GM23338 (cell line): Measurements from ENCODE around the gene ERCC6L. TPM values are rescaled to one million over a fixed set of nuclear protein-coding genes. Genes with fewer than 3 reads are reported as not detected.

Source experiments
- ATAC-seq: fragments of 200-7000 bp; cut with Tn5 transposase; 3 replicates; pipeline ENCODE4 v1.9.1; 2020
- DNase-seq: peaks from one replicate; pipeline ENCODE4 v3.0.0-alpha.2; 2015; ENCODE audit warnings: low spot score
- H2AFZ ChIP-seq: fragments of 200-600 bp; sonication (generic); 2 replicates; pipeline ENCODE4 v1.8.0; 2016; ENCODE audit warnings: antibody characterized with exemption, mild to moderate bottlenecking, moderate library complexity
- H3F3A ChIP-seq: fragments of 200-600 bp; sonication (generic); replicated peaks from 2 replicates; pipeline ENCODE4 v1.8.0; 2017; ENCODE audit warnings: antibody characterized with exemption, mixed run types, low read depth
- H3K27ac ChIP-seq: fragments of 200-600 bp; sonication (generic); 2 replicates; pipeline ENCODE4 v1.6.1; 2016; ENCODE audit warnings: low read depth
- H3K27me3 ChIP-seq: fragments of 200-600 bp; sonication (generic); 2 replicates; pipeline ENCODE4 v1.8.0; 2016; ENCODE audit warnings: mild to moderate bottlenecking, mixed run types, moderate library complexity; ENCODE audit not compliant: insufficient read depth
- H3K36me3 ChIP-seq: fragments of 200-600 bp; sonication (generic); 2 replicates; pipeline ENCODE4 v1.8.0; 2016; ENCODE audit warnings: mild to moderate bottlenecking; ENCODE audit not compliant: insufficient read depth
- H3K4me1 ChIP-seq: fragments of 200-600 bp; sonication (generic); 2 replicates; pipeline ENCODE4 v1.8.0; 2016; ENCODE audit warnings: mild to moderate bottlenecking, moderate library complexity; ENCODE audit not compliant: insufficient read depth
- H3K4me2 ChIP-seq: fragments of 200-600 bp; sonication (generic); 2 replicates; pipeline ENCODE4 v1.7.1; 2017; ENCODE audit warnings: mixed run types
- H3K4me3 ChIP-seq: fragments of 200-600 bp; sonication (generic); 2 replicates; pipeline ENCODE4 v1.6.1; 2016; ENCODE audit warnings: mixed run types
- H3K79me2 ChIP-seq: fragments of 200-600 bp; sonication (generic); replicated peaks from 2 replicates; pipeline ENCODE4 v1.8.0; 2017; ENCODE audit warnings: mild to moderate bottlenecking; ENCODE audit not compliant: insufficient read depth
- H3K9me2 ChIP-seq: fragments of 200-600 bp; sonication (generic); 2 replicates; pipeline ENCODE4 v1.8.0; 2017; ENCODE audit not compliant: insufficient read depth
- H4K20me1 ChIP-seq: fragments of 200-600 bp; sonication (generic); replicated peaks from 2 replicates; pipeline ENCODE4 v1.8.0; 2017; ENCODE audit warnings: mild to moderate bottlenecking; ENCODE audit not compliant: insufficient read depth
- H3K27ac Mint-ChIP-seq: 2 replicates; pipeline ENCODE4 v1.8.0; 2020; ENCODE audit warnings: inconsistent platforms, mild to moderate bottlenecking, moderate library complexity, mixed read lengths
- H3K27me3 Mint-ChIP-seq: 3 replicates; pipeline ENCODE4 v1.8.0; 2022; ENCODE audit warnings: low read depth, mild to moderate bottlenecking, moderate library complexity, mixed read lengths, inconsistent platforms; ENCODE audit not compliant: insufficient read depth, poor library complexity
- H3K36me3 Mint-ChIP-seq: 3 replicates; pipeline ENCODE4 v1.8.0; 2021; ENCODE audit warnings: low read depth, mild to moderate bottlenecking, inconsistent platforms, moderate library complexity, mixed read lengths
- H3K4me1 Mint-ChIP-seq: 3 replicates; pipeline ENCODE4 v1.8.0; 2020; ENCODE audit warnings: mild to moderate bottlenecking, inconsistent platforms, mixed read lengths
- H3K4me3 Mint-ChIP-seq: 3 replicates; pipeline ENCODE4 v1.8.0; 2021; ENCODE audit warnings: moderate library complexity, mild to moderate bottlenecking, inconsistent platforms, mixed read lengths
- H3K9me3 Mint-ChIP-seq: 3 replicates; pipeline ENCODE4 v1.8.0; 2020; ENCODE audit warnings: moderate library complexity, mild to moderate bottlenecking, inconsistent platforms, mixed read lengths
- CREB1 ChIP-seq: fragments of 250-450 bp; sonication (Bioruptor Pico); IDR thresholded peaks from 2 replicates; pipeline ENCODE4 v1.5.0; 2020; ENCODE audit warnings: low read depth, mild to moderate bottlenecking, moderate library complexity
- EZH2 ChIP-seq: fragments of 200-600 bp; sonication (generic); IDR thresholded peaks from one replicate; pipeline ENCODE4 v1.8.0; 2017; ENCODE audit warnings: antibody characterized with exemption, mild to moderate bottlenecking, low read depth; ENCODE audit not compliant: unreplicated experiment
- EZH2phosphoT487 ChIP-seq: fragments of 200-600 bp; sonication (generic); IDR thresholded peaks from one replicate; pipeline ENCODE4 v1.8.1; 2018; ENCODE audit warnings: antibody characterized with exemption; ENCODE audit not compliant: unreplicated experiment
- NANOG ChIP-seq: IDR thresholded peaks from 2 replicates; pipeline ENCODE4 v1.6.1; 2016; ENCODE audit warnings: antibody characterized with exemption, borderline replicate concordance
- POLR2AphosphoS5 ChIP-seq: IDR thresholded peaks from 2 replicates; pipeline ENCODE4 v1.6.1; 2016; ENCODE audit warnings: antibody characterized with exemption, low read depth
- STAT1 ChIP-seq: IDR thresholded peaks from one replicate; pipeline ENCODE4 v1.6.1; 2016; ENCODE audit warnings: antibody characterized with exemption; ENCODE audit not compliant: unreplicated experiment
- ZNF114 ChIP-seq: fragments of 250-450 bp; sonication (Bioruptor Pico); IDR thresholded peaks from 2 replicates; pipeline ENCODE4 v1.5.0; 2020; ENCODE audit warnings: mild to moderate bottlenecking, moderate library complexity
- ZNF331 ChIP-seq: fragments of 250-450 bp; sonication (Bioruptor Pico); IDR thresholded peaks from 2 replicates; pipeline ENCODE4 v1.5.0; 2020; ENCODE audit warnings: low read depth, mild to moderate bottlenecking, moderate library complexity
- polyA plus RNA-seq: library from polyadenylated mRNA; unstranded; fragments of >200 nt; fragmentation: Nextera tagmentation; extraction: Ambion mirVana; gene quantifications from 2 replicates; pipeline ENCODE4 v1.2.1, GENCODE V29; 2016
- total RNA-seq: library from RNA; depleted of rRNA; stranded (reverse); fragments of >200 nt; shearing (Covaris generic); gene quantifications from 2 replicates; pipeline ENCODE4 v1.2.3, GENCODE V29; 2014
- TF ChIP-seq, protein P1 (sequence below): IDR thresholded peaks from 2 replicates; pipeline ENCODE4 v1.6.1; 2016; ENCODE audit warnings: antibody characterized with exemption
- TF ChIP-seq, protein P2 (sequence below): fragments of 250-450 bp; sonication (Bioruptor Pico); IDR thresholded peaks from 2 replicates; pipeline ENCODE4 v1.5.0; 2020; ENCODE audit warnings: mild to moderate bottlenecking, moderate library complexity
- TF ChIP-seq, protein P3 (sequence below): IDR thresholded peaks from one replicate; pipeline ENCODE4 v1.6.1; 2018; ENCODE audit warnings: antibody characterized with exemption; ENCODE audit not compliant: unreplicated experiment

ERCC6L gene
- total and polyA plus RNA-seq, 2 experiments from 2014 or later = 11.3 to 23.1 TPM

DNA sequence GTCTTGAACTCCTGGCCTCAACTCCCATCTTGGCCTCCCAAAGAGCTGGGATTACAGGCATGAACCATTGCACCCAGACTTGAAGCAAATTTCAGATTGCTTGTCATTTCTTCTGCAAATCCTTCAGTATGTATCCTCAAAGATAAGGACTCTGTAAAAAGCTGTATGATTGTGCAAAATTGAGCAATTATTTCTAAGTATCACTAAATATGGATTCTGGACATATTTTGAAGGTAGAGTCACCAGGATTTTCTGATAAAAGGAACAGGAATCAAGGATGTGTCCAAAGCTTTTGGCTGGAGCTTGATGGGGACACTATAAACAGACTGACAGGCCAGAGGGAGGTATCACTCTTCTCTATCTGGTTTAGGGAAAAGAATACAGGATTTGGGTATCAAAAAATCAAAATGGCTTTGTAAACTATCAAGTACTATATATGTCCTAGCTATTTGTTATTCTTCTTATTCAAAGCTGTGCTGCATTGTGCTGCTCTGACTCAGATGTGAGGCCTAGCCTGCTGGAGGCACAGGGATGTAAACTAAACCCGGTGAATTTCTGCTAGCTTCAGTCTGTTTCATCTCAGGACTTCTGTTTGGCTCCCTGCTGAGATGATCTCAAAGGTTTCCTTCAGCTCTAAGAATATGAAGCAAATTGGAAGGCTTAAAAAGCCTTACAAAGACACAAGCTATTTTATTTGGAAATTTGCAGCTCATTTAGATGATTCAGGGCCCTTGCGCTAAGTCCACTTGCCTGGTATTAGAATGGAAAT lies 30.0 kb upstream of the ERCC6L start:
- Histone ChIP-seq H3K27ac (no peak overlapping the region), H3F3A (peaks cover 7% of the 10 kb centered on the region; the same call in 1 of the 2 replicates), H4K20me1 (peaks cover 4% of the 10 kb centered on the region; the same call in 1 of the 2 replicates), H3K4me2 (no peak overlapping the region), H3K4me3 (no peak overlapping the region), H3K36me3 (peaks cover 5% of the 10 kb centered on the region; the same call in 1 of the 2 replicates), H3K27me3 (no peaks in the 10 kb centered on the region), H3K79me2 (no peaks in the 10 kb centered on the region), H3K4me1 (no peaks in the 10 kb centered on the region), H2AFZ (no peak overlapping the region), H3K9me2 (no peaks in the 10 kb centered on the region)
- DNase-seq (no peak), ATAC-seq (no peak)
- TF ChIP-seq ZNF331 (CRISPR knock-in tag) = no peak
- H3K27ac Mint-ChIP-seq = no peak overlapping the region
- no peaks in the 10 kb centered on the region for H3K27me3 Mint-ChIP-seq
- H3K9me3 Mint-ChIP-seq = no peaks in the 10 kb centered on the region
- peaks cover 58% of the 10 kb centered on the region for H3K36me3 Mint-ChIP-seq
- H3K4me3 Mint-ChIP-seq = no peak overlapping the region
- H3K4me1 Mint-ChIP-seq = peaks cover 4% of the 10 kb centered on the region; the same call in 2 of the 3 replicates

DNA sequence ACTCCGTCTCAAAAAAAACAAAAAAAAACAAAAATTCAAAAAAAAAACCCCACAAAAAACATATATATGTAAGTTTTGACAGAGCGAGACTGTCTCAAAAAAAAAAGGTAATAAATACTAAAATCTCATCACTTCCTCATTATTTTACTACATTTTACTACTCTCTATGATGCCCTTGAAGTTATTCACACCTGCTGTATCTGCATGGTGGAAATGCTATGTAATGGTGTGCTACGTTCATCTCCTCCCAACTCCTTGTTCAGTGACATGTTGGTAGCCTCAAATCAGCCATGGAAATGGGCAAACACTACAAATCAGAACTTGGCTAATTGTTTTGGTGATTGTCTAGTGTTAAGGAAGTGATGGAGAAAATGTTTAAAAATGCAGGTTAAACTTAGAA lies 26.4 kb upstream of the ERCC6L start:
- Histone ChIP-seq H3K27ac (no peak overlapping the region), H4K20me1 (no peaks in the 10 kb centered on the region), H3K9me2 (no peaks in the 10 kb centered on the region), H3K27me3 (no peaks in the 10 kb centered on the region), H3K4me2 (no peak overlapping the region), H3K79me2 (no peaks in the 10 kb centered on the region), H3K4me3 (no peak overlapping the region), H3F3A (0 out of 2 replicates have a peak, but pooled peaks cover 7% of the 10 kb centered on the region), H3K4me1 (no peaks in the 10 kb centered on the region), H3K36me3 (no peaks in the 10 kb centered on the region), H2AFZ (no peak overlapping the region)
- ATAC-seq (no peak), DNase-seq (no peak)
- Mint-ChIP-seq H3K9me3 (no peaks in the 10 kb centered on the region), H3K27me3 (no peaks in the 10 kb centered on the region), H3K27ac (no peak overlapping the region), H3K36me3 (peaks cover 26% of the 10 kb centered on the region; the same call in 2 of the 3 replicates), H3K4me1 (no peaks in the 10 kb centered on the region), H3K4me3 (no peak overlapping the region)
- TF ChIP-seq STAT1 (no peak), ZNF114 (no peak), CREB1 (CRISPR knock-in tag) (no peak), EZH2 (no peak), EZH2phosphoT487 (no peak), NANOG (no peak), POLR2AphosphoS5 (no peak)
- TF ChIP-seq, protein P1, sequence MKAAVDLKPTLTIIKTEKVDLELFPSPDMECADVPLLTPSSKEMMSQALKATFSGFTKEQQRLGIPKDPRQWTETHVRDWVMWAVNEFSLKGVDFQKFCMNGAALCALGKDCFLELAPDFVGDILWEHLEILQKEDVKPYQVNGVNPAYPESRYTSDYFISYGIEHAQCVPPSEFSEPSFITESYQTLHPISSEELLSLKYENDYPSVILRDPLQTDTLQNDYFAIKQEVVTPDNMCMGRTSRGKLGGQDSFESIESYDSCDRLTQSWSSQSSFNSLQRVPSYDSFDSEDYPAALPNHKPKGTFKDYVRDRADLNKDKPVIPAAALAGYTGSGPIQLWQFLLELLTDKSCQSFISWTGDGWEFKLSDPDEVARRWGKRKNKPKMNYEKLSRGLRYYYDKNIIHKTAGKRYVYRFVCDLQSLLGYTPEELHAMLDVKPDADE = no peak
- TF ChIP-seq, protein P2, sequence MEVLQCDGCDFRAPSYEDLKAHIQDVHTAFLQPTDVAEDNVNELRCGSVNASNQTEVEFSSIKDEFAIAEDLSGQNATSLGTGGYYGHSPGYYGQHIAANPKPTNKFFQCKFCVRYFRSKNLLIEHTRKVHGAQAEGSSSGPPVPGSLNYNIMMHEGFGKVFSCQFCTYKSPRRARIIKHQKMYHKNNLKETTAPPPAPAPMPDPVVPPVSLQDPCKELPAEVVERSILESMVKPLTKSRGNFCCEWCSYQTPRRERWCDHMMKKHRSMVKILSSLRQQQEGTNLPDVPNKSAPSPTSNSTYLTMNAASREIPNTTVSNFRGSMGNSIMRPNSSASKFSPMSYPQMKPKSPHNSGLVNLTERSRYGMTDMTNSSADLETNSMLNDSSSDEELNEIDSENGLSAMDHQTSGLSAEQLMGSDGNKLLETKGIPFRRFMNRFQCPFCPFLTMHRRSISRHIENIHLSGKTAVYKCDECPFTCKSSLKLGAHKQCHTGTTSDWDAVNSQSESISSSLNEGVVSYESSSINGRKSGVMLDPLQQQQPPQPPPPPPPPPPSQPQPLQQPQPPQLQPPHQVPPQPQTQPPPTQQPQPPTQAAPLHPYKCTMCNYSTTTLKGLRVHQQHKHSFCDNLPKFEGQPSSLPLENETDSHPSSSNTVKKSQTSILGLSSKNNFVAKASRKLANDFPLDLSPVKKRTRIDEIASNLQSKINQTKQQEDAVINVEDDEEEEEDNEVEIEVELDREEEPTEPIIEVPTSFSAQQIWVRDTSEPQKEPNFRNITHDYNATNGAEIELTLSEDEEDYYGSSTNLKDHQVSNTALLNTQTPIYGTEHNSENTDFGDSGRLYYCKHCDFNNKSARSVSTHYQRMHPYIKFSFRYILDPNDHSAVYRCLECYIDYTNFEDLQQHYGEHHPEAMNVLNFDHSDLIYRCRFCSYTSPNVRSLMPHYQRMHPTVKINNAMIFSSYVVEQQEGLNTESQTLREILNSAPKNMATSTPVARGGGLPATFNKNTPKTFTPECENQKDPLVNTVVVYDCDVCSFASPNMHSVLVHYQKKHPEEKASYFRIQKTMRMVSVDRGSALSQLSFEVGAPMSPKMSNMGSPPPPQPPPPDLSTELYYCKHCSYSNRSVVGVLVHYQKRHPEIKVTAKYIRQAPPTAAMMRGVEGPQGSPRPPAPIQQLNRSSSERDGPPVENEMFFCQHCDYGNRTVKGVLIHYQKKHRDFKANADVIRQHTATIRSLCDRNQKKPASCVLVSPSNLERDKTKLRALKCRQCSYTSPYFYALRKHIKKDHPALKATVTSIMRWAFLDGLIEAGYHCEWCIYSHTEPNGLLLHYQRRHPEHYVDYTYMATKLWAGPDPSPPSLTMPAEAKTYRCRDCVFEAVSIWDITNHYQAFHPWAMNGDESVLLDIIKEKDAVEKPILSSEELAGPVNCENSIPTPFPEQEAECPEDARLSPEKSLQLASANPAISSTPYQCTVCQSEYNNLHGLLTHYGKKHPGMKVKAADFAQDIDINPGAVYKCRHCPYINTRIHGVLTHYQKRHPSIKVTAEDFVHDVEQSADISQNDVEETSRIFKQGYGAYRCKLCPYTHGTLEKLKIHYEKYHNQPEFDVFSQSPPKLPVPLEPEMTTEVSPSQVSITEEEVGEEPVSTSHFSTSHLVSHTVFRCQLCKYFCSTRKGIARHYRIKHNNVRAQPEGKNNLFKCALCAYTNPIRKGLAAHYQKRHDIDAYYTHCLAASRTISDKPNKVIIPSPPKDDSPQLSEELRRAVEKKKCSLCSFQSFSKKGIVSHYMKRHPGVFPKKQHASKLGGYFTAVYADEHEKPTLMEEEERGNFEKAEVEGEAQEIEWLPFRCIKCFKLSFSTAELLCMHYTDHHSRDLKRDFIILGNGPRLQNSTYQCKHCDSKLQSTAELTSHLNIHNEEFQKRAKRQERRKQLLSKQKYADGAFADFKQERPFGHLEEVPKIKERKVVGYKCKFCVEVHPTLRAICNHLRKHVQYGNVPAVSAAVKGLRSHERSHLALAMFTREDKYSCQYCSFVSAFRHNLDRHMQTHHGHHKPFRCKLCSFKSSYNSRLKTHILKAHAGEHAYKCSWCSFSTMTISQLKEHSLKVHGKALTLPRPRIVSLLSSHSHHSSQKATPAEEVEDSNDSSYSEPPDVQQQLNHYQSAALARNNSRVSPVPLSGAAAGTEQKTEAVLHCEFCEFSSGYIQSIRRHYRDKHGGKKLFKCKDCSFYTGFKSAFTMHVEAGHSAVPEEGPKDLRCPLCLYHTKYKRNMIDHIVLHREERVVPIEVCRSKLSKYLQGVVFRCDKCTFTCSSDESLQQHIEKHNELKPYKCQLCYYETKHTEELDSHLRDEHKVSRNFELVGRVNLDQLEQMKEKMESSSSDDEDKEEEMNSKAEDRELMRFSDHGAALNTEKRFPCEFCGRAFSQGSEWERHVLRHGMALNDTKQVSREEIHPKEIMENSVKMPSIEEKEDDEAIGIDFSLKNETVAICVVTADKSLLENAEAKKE = no peak
- TF ChIP-seq, protein P3, sequence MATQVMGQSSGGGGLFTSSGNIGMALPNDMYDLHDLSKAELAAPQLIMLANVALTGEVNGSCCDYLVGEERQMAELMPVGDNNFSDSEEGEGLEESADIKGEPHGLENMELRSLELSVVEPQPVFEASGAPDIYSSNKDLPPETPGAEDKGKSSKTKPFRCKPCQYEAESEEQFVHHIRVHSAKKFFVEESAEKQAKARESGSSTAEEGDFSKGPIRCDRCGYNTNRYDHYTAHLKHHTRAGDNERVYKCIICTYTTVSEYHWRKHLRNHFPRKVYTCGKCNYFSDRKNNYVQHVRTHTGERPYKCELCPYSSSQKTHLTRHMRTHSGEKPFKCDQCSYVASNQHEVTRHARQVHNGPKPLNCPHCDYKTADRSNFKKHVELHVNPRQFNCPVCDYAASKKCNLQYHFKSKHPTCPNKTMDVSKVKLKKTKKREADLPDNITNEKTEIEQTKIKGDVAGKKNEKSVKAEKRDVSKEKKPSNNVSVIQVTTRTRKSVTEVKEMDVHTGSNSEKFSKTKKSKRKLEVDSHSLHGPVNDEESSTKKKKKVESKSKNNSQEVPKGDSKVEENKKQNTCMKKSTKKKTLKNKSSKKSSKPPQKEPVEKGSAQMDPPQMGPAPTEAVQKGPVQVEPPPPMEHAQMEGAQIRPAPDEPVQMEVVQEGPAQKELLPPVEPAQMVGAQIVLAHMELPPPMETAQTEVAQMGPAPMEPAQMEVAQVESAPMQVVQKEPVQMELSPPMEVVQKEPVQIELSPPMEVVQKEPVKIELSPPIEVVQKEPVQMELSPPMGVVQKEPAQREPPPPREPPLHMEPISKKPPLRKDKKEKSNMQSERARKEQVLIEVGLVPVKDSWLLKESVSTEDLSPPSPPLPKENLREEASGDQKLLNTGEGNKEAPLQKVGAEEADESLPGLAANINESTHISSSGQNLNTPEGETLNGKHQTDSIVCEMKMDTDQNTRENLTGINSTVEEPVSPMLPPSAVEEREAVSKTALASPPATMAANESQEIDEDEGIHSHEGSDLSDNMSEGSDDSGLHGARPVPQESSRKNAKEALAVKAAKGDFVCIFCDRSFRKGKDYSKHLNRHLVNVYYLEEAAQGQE = no peak
